ENCODE data around the gene SF3A1. TPM values are rescaled to one million over a fixed set of nuclear protein-coding genes. Genes with fewer than 3 reads are reported as not detected.
A peak's percentile ranks its signal among the peaks of the same experiment; 100 is the strongest.

SF3A1 gene
- total RNA-seq, 2 experiments from 2014 or later, result 220 to 233 TPM

DNA sequence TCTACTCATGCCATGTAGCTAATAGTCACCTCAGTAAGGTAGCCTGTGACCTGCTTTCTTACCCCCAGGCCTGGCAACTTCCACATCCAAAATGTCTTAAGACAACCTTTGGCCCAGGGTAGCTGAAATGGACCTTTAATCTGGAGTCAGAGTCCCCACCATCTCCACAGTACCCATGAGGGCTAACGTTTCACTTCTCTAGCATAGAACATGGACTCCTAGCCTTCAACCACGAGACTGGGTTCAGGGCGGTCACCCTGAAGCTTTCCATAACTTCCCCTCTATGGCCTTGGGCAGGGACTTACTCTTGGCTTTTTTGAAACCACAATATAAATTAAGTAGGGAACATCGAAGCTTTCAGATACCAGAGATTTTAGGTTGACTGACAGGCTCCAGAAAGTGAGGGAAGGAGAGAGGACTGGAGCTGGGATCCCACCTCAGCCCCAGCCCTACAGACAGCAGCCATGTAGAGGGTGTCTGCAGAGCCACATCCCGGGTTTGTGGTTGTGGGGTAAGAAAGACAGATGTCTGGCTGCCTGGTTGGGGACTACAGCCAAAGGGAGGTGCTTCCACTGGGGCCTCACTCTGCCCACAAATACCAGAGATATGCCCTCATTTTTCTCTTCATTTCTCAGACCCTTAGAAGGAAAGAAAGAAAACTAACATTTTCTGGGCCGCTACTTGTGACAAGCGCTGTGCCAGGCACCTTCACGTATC lies 32.5 kb downstream of the SF3A1 start:
- POLR2A ChIA-PET, result interaction anchor here (1.9 to 9.8 kb wide), 4 partner anchors 10 to 34 kb away, joined by 12 to 160 read pairs (median 62); partner anchors contain the start of genes CASTOR1, CCDC157 and SF3A1
- peak overlapping the region; percentile 86 for H3K27ac Mint-ChIP-seq
- H3K27me3 Mint-ChIP-seq, result no peaks in the 10 kb centered on the region
- peak overlapping the region; percentile 95 for H3K4me3 Mint-ChIP-seq
- H3K36me3 Mint-ChIP-seq, result peaks cover 49% of the 10 kb centered on the region
- peaks cover 53% of the 10 kb centered on the region for H3K4me1 Mint-ChIP-seq
- no peaks in the 10 kb centered on the region for H3K9me3 Mint-ChIP-seq
- DNase-seq, result peak; percentile 66
- peak; percentile 35 for ATAC-seq (ENCODE audit: low read depth)

GRCh38 chr22:30323246-30323645 lies 33.4 kb downstream of the SF3A1 start:
- Mint-ChIP-seq H3K27ac (no peak overlapping the region), H3K4me1 (peaks cover 60% of the 10 kb centered on the region), H3K4me3 (no peak overlapping the region), H3K36me3 (peaks cover 54% of the 10 kb centered on the region), H3K9me3 (no peaks in the 10 kb centered on the region), H3K27me3 (no peaks in the 10 kb centered on the region)
- POLR2A ChIA-PET, result interaction anchor here (1.9 to 9.8 kb wide), 3 partner anchors 9 to 33 kb away, joined by 12 to 160 read pairs (median 80); partner anchors contain the start of gene CASTOR1
- DNase-seq, result no peak
- no peak for ATAC-seq (ENCODE audit: low read depth)

GRCh38 chr22:30321461-30321860 lies 35.2 kb downstream of the SF3A1 start:
- no peaks in the 10 kb centered on the region for H3K27me3 Mint-ChIP-seq
- no peaks in the 10 kb centered on the region for H3K9me3 Mint-ChIP-seq
- H3K4me3 Mint-ChIP-seq, result no peak overlapping the region
- POLR2A ChIA-PET, result interaction anchor here (0.7 to 9.8 kb wide), 4 partner anchors 8 to 102 kb away, joined by 3 to 160 read pairs (median 4); no protein-coding TSS in a partner anchor
- peaks cover 61% of the 10 kb centered on the region for H3K4me1 Mint-ChIP-seq
- ATAC-seq (ENCODE audit: low read depth) (no peak), DNase-seq (no peak)
- peaks cover 59% of the 10 kb centered on the region for H3K36me3 Mint-ChIP-seq
- H3K27ac Mint-ChIP-seq, result no peak overlapping the region

- H3K36me3 Mint-ChIP-seq, result peaks cover 60% of the 10 kb centered on the region
- peak overlapping the region; percentile 42 for H3K27ac Mint-ChIP-seq
- H3K9me3 Mint-ChIP-seq, result no peaks in the 10 kb centered on the region
- H3K27me3 Mint-ChIP-seq, result no peaks in the 10 kb centered on the region
- no peak overlapping the region for H3K4me3 Mint-ChIP-seq
- H3K4me1 Mint-ChIP-seq, result peaks cover 65% of the 10 kb centered on the region
- no peak for DNase-seq
- ATAC-seq (ENCODE audit: low read depth), result no peak
- POLR2A ChIA-PET, result interaction anchor here (9.8 kb wide), 1 partner anchor 14 kb away, joined by 160 read pairs; no protein-coding TSS in a partner anchor
These were observed 36.6 kb downstream of the SF3A1 start for GRCh38 chr22:30320021-30320556.

- H3K27me3 Mint-ChIP-seq, result no peaks in the 10 kb centered on the region
- no peak overlapping the region for H3K4me3 Mint-ChIP-seq
- H3K27ac Mint-ChIP-seq, result peak overlapping the region; percentile 45
- POLR2A ChIA-PET, result interaction anchor here (0.8 to 9.8 kb wide), 2 partner anchors 13 to 30 kb away, joined by 3 to 160 read pairs; no protein-coding TSS in a partner anchor
- no peak for DNase-seq
- peaks cover 58% of the 10 kb centered on the region for H3K36me3 Mint-ChIP-seq
- peak; percentile 24 for ATAC-seq (ENCODE audit: low read depth)
- no peaks in the 10 kb centered on the region for H3K9me3 Mint-ChIP-seq
- H3K4me1 Mint-ChIP-seq, result peaks cover 60% of the 10 kb centered on the region
These were observed 37.8 kb downstream of the SF3A1 start for GRCh38 chr22:30318799-30319419.

- Mint-ChIP-seq H3K4me1 (peaks cover 60% of the 10 kb centered on the region), H3K36me3 (peaks cover 52% of the 10 kb centered on the region), H3K27ac (no peak overlapping the region), H3K9me3 (no peaks in the 10 kb centered on the region), H3K27me3 (no peaks in the 10 kb centered on the region), H3K4me3 (no peak overlapping the region)
- no peak for DNase-seq
- ATAC-seq (ENCODE audit: low read depth), result no peak
- POLR2A ChIA-PET, result interaction anchor here (1.6 to 2.1 kb wide), 3 partner anchors 9 to 15 kb away, joined by 3 to 9 read pairs (median 4); partner anchors contain the start of gene TBC1D10A
These were observed 38.9 kb downstream of the SF3A1 start for GRCh38 chr22:30317778-30318177.

DNA sequence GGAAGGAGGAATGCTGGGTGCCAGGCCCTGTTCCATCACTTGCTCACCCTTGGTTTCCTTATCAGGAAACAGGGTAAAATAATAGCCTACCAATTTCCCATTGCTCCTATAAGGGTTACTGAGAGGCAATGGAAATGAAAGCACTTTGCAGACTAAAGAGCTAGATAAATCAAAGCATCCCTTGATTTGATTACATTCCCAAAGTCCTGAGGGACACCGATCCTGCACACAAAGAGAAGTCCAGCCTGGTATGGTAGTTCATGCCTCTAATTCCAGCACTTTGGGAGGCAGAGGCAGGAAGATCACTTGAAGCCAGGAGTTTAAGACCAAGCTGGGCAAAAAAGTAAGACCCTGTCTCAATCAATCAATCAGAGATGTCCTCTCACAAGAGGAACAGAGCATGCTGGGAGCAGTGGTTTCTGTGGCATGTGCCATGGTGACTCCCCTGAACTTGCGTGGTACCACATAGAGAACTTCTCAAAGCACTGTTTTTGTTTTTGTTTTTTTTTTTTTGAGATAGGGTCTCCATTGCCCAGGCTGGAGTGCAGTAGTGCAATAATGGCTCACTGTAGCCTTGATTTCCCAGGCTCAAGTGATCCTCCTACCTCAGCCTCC lies 40.6 kb downstream of the SF3A1 start:
- H3K27ac Mint-ChIP-seq, result no peak overlapping the region
- no peaks in the 10 kb centered on the region for H3K9me3 Mint-ChIP-seq
- POLR2A ChIA-PET, result interaction anchor here (1.1 to 2.9 kb wide), 5 partner anchors 8 to 14 kb away, joined by 3 to 12 read pairs (median 4); partner anchors contain the start of gene TBC1D10A

GRCh38 chr22:30314915-30315314 lies 41.8 kb downstream of the SF3A1 start:
- Mint-ChIP-seq H3K27me3 (no peaks in the 10 kb centered on the region), H3K4me3 (peak overlapping the region; percentile 16)

More for the DNA sequence above, 40.6 kb downstream of the SF3A1 start:
- no peak for DNase-seq
- Mint-ChIP-seq H3K4me3 (no peak overlapping the region), H3K36me3 (peaks cover 49% of the 10 kb centered on the region), H3K4me1 (peaks cover 67% of the 10 kb centered on the region), H3K27me3 (no peaks in the 10 kb centered on the region)
- no peak for ATAC-seq (ENCODE audit: low read depth)

DNA sequence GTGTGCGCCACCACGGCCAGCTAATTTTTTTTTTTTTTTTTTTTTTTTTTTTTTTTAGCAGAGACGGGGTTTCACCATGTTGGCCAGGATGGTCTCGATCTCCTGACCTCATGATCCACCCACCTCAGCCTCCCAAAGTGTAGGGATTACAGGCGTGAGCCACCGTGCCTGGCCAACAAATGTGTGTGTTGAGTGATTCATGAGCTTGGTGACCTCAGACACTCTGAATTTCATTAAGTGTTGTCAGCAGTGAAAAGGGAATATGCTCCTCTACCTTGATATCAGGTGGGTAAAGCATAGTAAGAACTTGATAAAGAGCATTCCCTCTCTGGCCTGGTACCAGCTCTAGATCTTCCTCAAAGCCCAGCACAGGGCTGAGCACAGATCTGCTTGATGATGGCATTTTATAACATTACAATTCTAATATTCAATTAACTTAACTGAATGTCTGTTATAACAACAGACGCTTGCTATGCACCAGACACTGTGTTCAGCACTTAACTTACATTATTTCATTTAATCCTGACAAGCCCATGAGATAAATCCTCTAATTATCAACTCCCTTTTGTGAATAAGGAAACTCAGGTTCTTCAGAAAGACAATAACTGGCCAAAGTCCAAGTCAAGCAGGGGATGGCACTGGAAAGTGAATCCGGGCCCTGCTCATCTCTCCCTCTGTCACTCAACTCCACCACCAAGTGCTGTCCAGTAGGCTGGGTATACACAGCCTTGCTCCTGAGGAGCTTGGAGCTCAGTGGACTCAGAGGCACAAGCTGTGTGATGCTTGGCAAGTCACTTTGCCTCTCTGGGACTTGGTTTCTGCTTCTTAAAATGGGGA lies 42.9 kb downstream of the SF3A1 start:
- DNase-seq (no peak), ATAC-seq (ENCODE audit: low read depth) (no peak)
- POLR2A ChIA-PET, result interaction anchor here (0.6 to 3.1 kb wide), 7 partner anchors 8 to 60 kb away, joined by 3 to 18 read pairs (median 5); partner anchors contain the start of genes CASTOR1 and TBC1D10A
- no peaks in the 10 kb centered on the region for H3K27me3 Mint-ChIP-seq
- peaks cover 72% of the 10 kb centered on the region for H3K4me1 Mint-ChIP-seq
- H3K9me3 Mint-ChIP-seq, result no peaks in the 10 kb centered on the region
- peak overlapping the region; percentile 32 for H3K27ac Mint-ChIP-seq
- H3K4me3 Mint-ChIP-seq, result peak overlapping the region; percentile 2
- peaks cover 42% of the 10 kb centered on the region for H3K36me3 Mint-ChIP-seq

More at GRCh38 chr22:30314915-30315314, 41.8 kb downstream of the SF3A1 start:
- DNase-seq (no peak), ATAC-seq (ENCODE audit: low read depth) (no peak)
- Mint-ChIP-seq H3K27ac (peak overlapping the region; percentile 35), H3K36me3 (peaks cover 50% of the 10 kb centered on the region), H3K9me3 (no peaks in the 10 kb centered on the region), H3K4me1 (peaks cover 76% of the 10 kb centered on the region)
- POLR2A ChIA-PET, result interaction anchor here (0.9 to 3.1 kb wide), 3 partner anchors 9 to 24 kb away, joined by 3 to 18 read pairs (median 12); partner anchors contain the start of genes CASTOR1 and TBC1D10A

- peak overlapping the region; percentile 63 for H3K27ac Mint-ChIP-seq
- DNase-seq, result no peak
- POLR2A ChIA-PET, result interaction anchor here (1.1 to 2.3 kb wide), 2 partner anchors 14 to 23 kb away, joined by 3 to 16 read pairs; partner anchors contain the start of genes CASTOR1 and TBC1D10A
- no peaks in the 10 kb centered on the region for H3K27me3 Mint-ChIP-seq
- H3K4me1 Mint-ChIP-seq, result peaks cover 75% of the 10 kb centered on the region
- peaks cover 47% of the 10 kb centered on the region for H3K36me3 Mint-ChIP-seq
- ATAC-seq (ENCODE audit: low read depth), result no peak
- no peak overlapping the region for H3K4me3 Mint-ChIP-seq
- no peaks in the 10 kb centered on the region for H3K9me3 Mint-ChIP-seq
These were observed 44.6 kb downstream of the SF3A1 start for GRCh38 chr22:30312053-30312452.

DNA sequence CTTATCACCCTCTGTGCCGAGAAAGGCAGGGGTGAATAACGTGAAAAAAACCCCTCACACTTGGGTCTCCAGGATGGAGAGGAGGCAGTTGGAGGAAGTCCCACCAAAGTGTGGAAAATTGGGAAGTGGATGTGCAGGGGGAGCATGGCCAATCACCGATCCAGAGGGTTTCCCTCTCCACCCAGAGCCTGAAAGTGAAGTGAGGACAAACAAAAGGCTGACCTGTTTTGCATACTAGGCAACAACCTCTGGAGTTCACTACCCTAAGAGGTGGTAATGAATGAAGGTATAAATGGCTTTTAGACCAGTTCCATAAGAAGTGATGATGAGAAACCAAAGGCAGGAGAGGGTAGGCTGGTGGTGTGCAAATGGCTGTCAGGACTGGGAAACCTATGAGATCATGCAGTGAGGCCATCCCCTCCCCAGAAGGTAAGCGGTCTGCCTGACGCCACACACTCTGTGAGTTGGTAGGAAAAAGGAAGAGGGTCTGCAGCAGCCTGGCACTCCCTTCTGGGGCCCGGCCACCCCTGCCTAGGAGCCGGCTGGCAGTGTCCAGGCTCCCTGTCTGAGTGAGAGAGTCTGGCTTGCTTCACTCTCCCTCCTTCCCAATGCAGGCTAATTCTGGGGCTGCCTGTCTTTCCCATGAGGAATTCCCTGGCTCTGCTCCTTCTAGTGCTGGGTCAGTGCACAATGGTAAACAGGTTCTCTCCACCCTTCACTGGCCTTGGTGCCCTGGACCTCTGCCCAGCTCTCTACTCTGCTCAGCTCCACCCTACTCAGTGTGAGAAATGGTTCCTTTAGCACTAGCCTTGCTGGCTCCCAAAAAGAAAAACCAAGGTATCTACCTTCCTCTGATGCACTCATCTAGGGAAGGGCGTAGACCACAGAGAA lies 45.6 kb downstream of the SF3A1 start:
- Mint-ChIP-seq H3K9me3 (no peaks in the 10 kb centered on the region), H3K4me3 (peak overlapping the region; percentile 20), H3K27ac (peak overlapping the region; percentile 88), H3K4me1 (peaks cover 79% of the 10 kb centered on the region), H3K36me3 (peaks cover 44% of the 10 kb centered on the region), H3K27me3 (no peaks in the 10 kb centered on the region)
- DNase-seq (no peak), ATAC-seq (ENCODE audit: low read depth) (no peak)
- POLR2A ChIA-PET, result interaction anchor here (0.6 to 9.4 kb wide), 5 partner anchors 12 to 92 kb away, joined by 3 to 160 read pairs (median 8); partner anchors contain the start of genes CASTOR1, CCDC157, SF3A1 and TBC1D10A
